H4 (cell line): ENCODE data around the gene TNFSF18. TPM values are rescaled to one million over a fixed set of nuclear protein-coding genes. Genes with fewer than 3 reads are reported as not detected.

Experiments
- total RNA-seq: library from RNA; depleted of rRNA; stranded (reverse); fragments of >200 nt; shearing (Covaris generic); gene quantifications from 2 replicates; pipeline ENCODE4 v1.2.3, GENCODE V29; 2014; rRNA removed

TNFSF18 gene
- total RNA-seq, 1 experiment from 2014 or later: 0.79 TPM

Other genes with a start within 250 kb of the TNFSF18 start
- 0.21 and 1.2 TPM in 2 replicates for gene TNFSF4, start 156.4 kb upstream of the TNFSF18 start, total RNA-seq